Measurements from ENCODE around the gene THSD4.

The THSD4 gene

GRCh38 chr15:71115567-71116351 lies 488 bp downstream of the THSD4 start:
- no peaks in the 10 kb centered on the region for H3K36me3 ChIP-seq (ENCODE audit: insufficient read depth, low read length)
- no peaks in the 10 kb centered on the region for H3K4me1 ChIP-seq (ENCODE audit: insufficient read depth, low read length, poor library complexity, severe bottlenecking)
- H4K20me1 ChIP-seq (ENCODE audit: insufficient read depth, low read length, poor library complexity, severe bottlenecking): no peaks in the 10 kb centered on the region
- H3K9me3 ChIP-seq (ENCODE audit: insufficient read depth, low read depth, low read length): no peaks in the 10 kb centered on the region
- no peak overlapping the region for H3K4me2 ChIP-seq (ENCODE audit: low read depth, low read length, poor library complexity, severe bottlenecking)
- TF ChIP-seq EZH2phosphoT487 (IDR thresholded peaks at IDR 0.05; ENCODE audit: borderline replicate concordance) (no peak), CTCF (conservative IDR thresholded peaks at IDR 0.05; ENCODE audit: low read length) (no peak)
- H3F3A ChIP-seq (ENCODE audit: low read depth): no peaks in the 10 kb centered on the region
- H3K27me3 ChIP-seq (ENCODE audit: insufficient read depth, low read length, poor library complexity, severe bottlenecking): no peaks in the 10 kb centered on the region
- H2AFZ ChIP-seq (ENCODE audit: low read length): no peak overlapping the region
- H3K9me2 ChIP-seq (replicated peaks; ENCODE audit: low read depth, low read length): no peaks in the 10 kb centered on the region
- H3K4me3 ChIP-seq (ENCODE audit: low read length, poor library complexity, severe bottlenecking): no peak overlapping the region
- no peaks in the 10 kb centered on the region for H3K79me2 ChIP-seq (ENCODE audit: insufficient read depth, low read length)
- no peak overlapping the region for H3K9ac ChIP-seq (ENCODE audit: low read depth, low read length, poor library complexity, severe bottlenecking)

- H3K36me3 ChIP-seq (ENCODE audit: insufficient read depth, low read length): no peaks in the 10 kb centered on the region
- no peaks in the 10 kb centered on the region for H3F3A ChIP-seq (ENCODE audit: low read depth)
- no peak overlapping the region for H3K4me3 ChIP-seq (ENCODE audit: low read length, poor library complexity, severe bottlenecking)
- TF ChIP-seq CTCF (conservative IDR thresholded peaks at IDR 0.05; ENCODE audit: low read length): no peak
- TF ChIP-seq EZH2phosphoT487 (IDR thresholded peaks at IDR 0.05; ENCODE audit: borderline replicate concordance): no peak
- no peaks in the 10 kb centered on the region for H3K4me1 ChIP-seq (ENCODE audit: insufficient read depth, low read length, poor library complexity, severe bottlenecking)
- no peak overlapping the region for H2AFZ ChIP-seq (ENCODE audit: low read length)
- no peak overlapping the region for H3K4me2 ChIP-seq (ENCODE audit: low read depth, low read length, poor library complexity, severe bottlenecking)
- H4K20me1 ChIP-seq (ENCODE audit: insufficient read depth, low read length, poor library complexity, severe bottlenecking): no peaks in the 10 kb centered on the region
- no peaks in the 10 kb centered on the region for H3K9me3 ChIP-seq (ENCODE audit: insufficient read depth, low read depth, low read length)
- no peaks in the 10 kb centered on the region for H3K27me3 ChIP-seq (ENCODE audit: insufficient read depth, low read length, poor library complexity, severe bottlenecking)
- no peak overlapping the region for H3K9ac ChIP-seq (ENCODE audit: low read depth, low read length, poor library complexity, severe bottlenecking)
- H3K9me2 ChIP-seq (replicated peaks; ENCODE audit: low read depth, low read length): no peaks in the 10 kb centered on the region
- H3K79me2 ChIP-seq (ENCODE audit: insufficient read depth, low read length): no peaks in the 10 kb centered on the region
These were observed 1.1 kb downstream of the THSD4 start for GRCh38 chr15:71116366-71116765.

- Histone ChIP-seq H3K4me1 (ENCODE audit: insufficient read depth, low read length, poor library complexity, severe bottlenecking) (no peaks in the 10 kb centered on the region), H2AFZ (ENCODE audit: low read length) (no peak overlapping the region), H3K9me2 (replicated peaks; ENCODE audit: low read depth, low read length) (no peaks in the 10 kb centered on the region), H3K27me3 (ENCODE audit: insufficient read depth, low read length, poor library complexity, severe bottlenecking) (no peaks in the 10 kb centered on the region), H3K4me2 (ENCODE audit: low read depth, low read length, poor library complexity, severe bottlenecking) (no peak overlapping the region), H3K9ac (ENCODE audit: low read depth, low read length, poor library complexity, severe bottlenecking) (no peak overlapping the region), H3K79me2 (ENCODE audit: insufficient read depth, low read length) (no peaks in the 10 kb centered on the region), H4K20me1 (ENCODE audit: insufficient read depth, low read length, poor library complexity, severe bottlenecking) (no peaks in the 10 kb centered on the region), H3K36me3 (ENCODE audit: insufficient read depth, low read length) (no peaks in the 10 kb centered on the region), H3K4me3 (ENCODE audit: low read length, poor library complexity, severe bottlenecking) (no peak overlapping the region), H3K9me3 (ENCODE audit: insufficient read depth, low read depth, low read length) (no peaks in the 10 kb centered on the region), H3F3A (ENCODE audit: low read depth) (no peaks in the 10 kb centered on the region)
- no peak for TF ChIP-seq CTCF (conservative IDR thresholded peaks at IDR 0.05; ENCODE audit: low read length)
These were observed 1.7 kb downstream of the THSD4 start for GRCh38 chr15:71116942-71117341.

All from Loucy (cell line).